A375 (cell line): ENCODE data around the gene CNGA1. TPM values are rescaled to one million over a fixed set of nuclear protein-coding genes. Genes with fewer than 3 reads are reported as not detected.

Source experiments
- total RNA-seq: library from RNA; depleted of rRNA; stranded (reverse); fragments of >200 nt; shearing (Covaris generic); gene quantifications from 2 replicates; pipeline ENCODE4 v1.2.3, GENCODE V29; 2014; rRNA removed

CNGA1 gene
- 1.1 TPM in 1 of 2 replicates, not detected in the other for total RNA-seq

GRCh38 chr4:48016141-48017107 is at the start of gene CNGA1, which contains the start of gene NIPAL1:
Gene CNGA1, minus strand, starts transcription at chr4:48016681. Its CDS starts 63,992 bp downstream, at chr4:47952689.
Gene NIPAL1, plus strand, starts transcription at chr4:48016772. Its CDS starts 68 bp downstream, at chr4:48016840.

DNA sequence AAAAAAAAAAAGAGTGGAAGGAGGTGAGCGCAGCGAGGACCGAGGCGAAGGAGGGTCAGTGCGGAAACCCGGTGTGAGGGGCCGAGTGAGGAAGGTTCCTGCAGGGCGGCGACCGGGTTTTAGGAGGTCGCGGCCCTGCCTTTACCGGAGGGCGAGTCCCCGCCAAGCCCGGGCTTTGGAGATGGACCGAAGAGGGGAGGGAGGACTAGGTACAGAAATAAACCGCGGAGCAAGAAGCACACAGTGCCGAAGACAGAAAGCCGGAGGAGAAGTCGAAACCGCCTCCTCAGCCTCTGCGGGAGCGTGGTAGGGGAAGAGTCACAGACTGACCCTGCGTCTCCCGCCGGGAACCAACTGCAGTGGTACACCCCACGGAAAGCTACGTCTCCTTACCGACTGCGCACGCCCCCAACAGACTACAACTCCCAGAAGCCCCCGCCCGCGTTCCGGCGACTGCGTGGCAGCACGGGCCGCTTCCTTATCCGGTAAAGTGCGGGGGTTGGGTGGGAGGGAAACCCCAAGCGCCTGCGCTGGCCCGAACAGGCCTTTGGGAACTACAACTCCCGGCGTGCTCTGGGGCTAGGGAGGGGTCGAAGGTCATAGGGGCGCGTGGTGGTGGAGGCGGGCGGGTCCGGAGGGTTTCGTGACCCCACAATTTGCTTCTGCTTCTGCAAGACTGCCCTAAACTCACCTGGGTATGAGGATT is 102.1 kb downstream of the CNGA1 start, which contains the start of gene NFXL1:
TSS of gene NFXL1 (minus strand) at position 364 of the 706 bp plus-strand sequence. CDS start 380 bp downstream, outside the sequence.

Other genes starting within 250 kb of the CNGA1 start
- 0.13 and 0.30 TPM in 2 replicates for gene CORIN, start 178.6 kb downstream of the CNGA1 start, total RNA-seq
- gene NFXL1, start 102.1 kb downstream of the CNGA1 start, total RNA-seq = 8.1 and 13.7 TPM in 2 replicates
- gene NIPAL1, start 91 bp upstream of the CNGA1 start, total RNA-seq = 2.0 and 4.1 TPM in 2 replicates
- gene TXK, start 117.6 kb upstream of the CNGA1 start, total RNA-seq = 1.5 and 3.8 TPM in 2 replicates